ENCODE results near the gene FBXO5.

The FBXO5 gene

DNA sequence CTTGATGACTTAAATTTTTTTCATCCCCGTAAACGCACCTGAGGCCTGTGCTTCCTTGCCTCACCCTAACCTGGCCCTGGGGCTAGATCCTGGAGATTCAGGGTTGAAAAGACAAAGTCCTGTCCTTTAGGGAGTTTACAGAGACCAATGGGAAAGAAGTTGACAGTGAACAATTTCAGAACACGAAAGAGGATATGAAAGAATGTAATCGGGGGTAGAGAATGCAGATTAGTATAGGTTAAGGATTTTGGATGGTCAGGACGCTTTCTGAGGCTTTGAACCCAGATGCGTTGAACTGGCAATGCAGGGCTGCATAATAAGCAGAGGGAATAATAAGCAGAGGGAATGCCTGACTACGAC is 1.7 kb upstream of the FBXO5 start:
- Histone ChIP-seq H3K4me1 (ENCODE audit: low read length) (peaks cover 18% of the 10 kb centered on the region), H3K27ac (ENCODE audit: low read length) (peak overlapping the region; percentile 93), H3K79me2 (ENCODE audit: low read length) (peaks cover 70% of the 10 kb centered on the region), H3K9me3 (ENCODE audit: insufficient read depth, low read length) (no peaks in the 10 kb centered on the region), H3K9ac (ENCODE audit: low read length) (peak overlapping the region; percentile 100), H3K36me3 (replicated peaks; ENCODE audit: low read depth, low read length) (peaks cover 18% of the 10 kb centered on the region), H3K4me3 (ENCODE audit: low read length) (peak overlapping the region; percentile 98), H4K20me1 (ENCODE audit: insufficient read depth, low read length) (peaks cover 42% of the 10 kb centered on the region), H3K27me3 (ENCODE audit: low read depth, low read length) (no peaks in the 10 kb centered on the region), H2AFZ (ENCODE audit: low read depth, low read length) (no peak overlapping the region), H3K4me2 (ENCODE audit: low read length) (peak overlapping the region; percentile 75)
- TF ChIP-seq, protein P1, sequence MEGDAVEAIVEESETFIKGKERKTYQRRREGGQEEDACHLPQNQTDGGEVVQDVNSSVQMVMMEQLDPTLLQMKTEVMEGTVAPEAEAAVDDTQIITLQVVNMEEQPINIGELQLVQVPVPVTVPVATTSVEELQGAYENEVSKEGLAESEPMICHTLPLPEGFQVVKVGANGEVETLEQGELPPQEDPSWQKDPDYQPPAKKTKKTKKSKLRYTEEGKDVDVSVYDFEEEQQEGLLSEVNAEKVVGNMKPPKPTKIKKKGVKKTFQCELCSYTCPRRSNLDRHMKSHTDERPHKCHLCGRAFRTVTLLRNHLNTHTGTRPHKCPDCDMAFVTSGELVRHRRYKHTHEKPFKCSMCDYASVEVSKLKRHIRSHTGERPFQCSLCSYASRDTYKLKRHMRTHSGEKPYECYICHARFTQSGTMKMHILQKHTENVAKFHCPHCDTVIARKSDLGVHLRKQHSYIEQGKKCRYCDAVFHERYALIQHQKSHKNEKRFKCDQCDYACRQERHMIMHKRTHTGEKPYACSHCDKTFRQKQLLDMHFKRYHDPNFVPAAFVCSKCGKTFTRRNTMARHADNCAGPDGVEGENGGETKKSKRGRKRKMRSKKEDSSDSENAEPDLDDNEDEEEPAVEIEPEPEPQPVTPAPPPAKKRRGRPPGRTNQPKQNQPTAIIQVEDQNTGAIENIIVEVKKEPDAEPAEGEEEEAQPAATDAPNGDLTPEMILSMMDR (IDR thresholded peaks at IDR 0.05; ENCODE audit: low read depth, low read length): no peak
- no peak for TF ChIP-seq EZH2phosphoT487 (IDR thresholded peaks at IDR 0.05; ENCODE audit: low read depth)

DNA sequence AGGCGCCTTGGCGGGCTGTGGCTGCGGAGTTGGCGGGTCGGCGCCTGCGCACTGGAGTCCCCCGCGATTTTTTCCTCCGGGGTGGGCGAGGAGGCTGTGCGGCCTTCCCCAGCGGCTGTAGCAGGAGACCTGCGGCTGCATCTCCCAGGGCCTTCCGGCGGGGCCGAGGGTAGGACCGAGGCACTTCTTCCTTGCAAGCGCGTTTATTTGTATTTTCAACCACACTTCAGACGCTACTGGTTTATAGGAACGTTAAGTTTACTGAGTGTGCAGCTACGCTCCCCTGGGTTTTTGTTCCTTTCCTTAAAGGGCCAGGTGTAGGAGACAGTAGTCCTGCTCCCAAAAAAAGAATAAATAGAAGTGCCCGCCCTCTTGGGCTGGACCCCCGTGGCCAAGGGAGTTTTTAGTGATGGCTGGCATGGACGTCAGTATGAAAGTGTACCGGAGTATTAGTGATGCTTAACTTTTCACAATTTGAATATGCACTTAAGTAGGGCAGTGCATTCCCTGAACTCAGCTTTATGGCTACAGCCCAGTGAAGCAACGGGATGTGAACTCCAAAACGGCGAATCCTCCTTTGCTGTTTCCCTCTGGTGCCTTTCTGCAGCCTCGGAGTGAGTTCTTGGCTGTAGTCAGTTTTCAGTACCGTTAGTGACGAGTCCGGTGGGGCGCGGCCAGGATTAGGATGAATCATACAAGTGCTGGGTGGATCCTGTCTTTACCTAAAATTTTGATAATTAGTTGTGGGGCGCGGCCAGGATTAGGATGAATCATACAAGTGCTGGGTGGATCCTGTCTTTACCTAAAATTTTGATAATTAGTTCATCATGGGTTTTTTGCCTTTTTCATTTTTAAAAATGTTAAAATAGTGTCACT is 1.0 kb upstream of the FBXO5 start:
- Histone ChIP-seq H3K4me3 (ENCODE audit: low read length) (peak overlapping the region; percentile 98), H3K36me3 (replicated peaks; ENCODE audit: low read depth, low read length) (peaks cover 24% of the 10 kb centered on the region), H4K20me1 (ENCODE audit: insufficient read depth, low read length) (peaks cover 48% of the 10 kb centered on the region), H3K27ac (ENCODE audit: low read length) (peak overlapping the region; percentile 93), H3K4me2 (ENCODE audit: low read length) (peak overlapping the region; percentile 75), H3K27me3 (ENCODE audit: low read depth, low read length) (no peaks in the 10 kb centered on the region), H3K4me1 (ENCODE audit: low read length) (peaks cover 18% of the 10 kb centered on the region), H3K9me3 (ENCODE audit: insufficient read depth, low read length) (no peaks in the 10 kb centered on the region), H3K9ac (ENCODE audit: low read length) (peak overlapping the region; percentile 100), H3K79me2 (ENCODE audit: low read length) (peaks cover 76% of the 10 kb centered on the region), H2AFZ (ENCODE audit: low read depth, low read length) (no peak overlapping the region)
- no peak for TF ChIP-seq EZH2phosphoT487 (IDR thresholded peaks at IDR 0.05; ENCODE audit: low read depth)
- TF ChIP-seq, protein P1 (IDR thresholded peaks at IDR 0.05; ENCODE audit: low read depth, low read length): no peak

DNA sequence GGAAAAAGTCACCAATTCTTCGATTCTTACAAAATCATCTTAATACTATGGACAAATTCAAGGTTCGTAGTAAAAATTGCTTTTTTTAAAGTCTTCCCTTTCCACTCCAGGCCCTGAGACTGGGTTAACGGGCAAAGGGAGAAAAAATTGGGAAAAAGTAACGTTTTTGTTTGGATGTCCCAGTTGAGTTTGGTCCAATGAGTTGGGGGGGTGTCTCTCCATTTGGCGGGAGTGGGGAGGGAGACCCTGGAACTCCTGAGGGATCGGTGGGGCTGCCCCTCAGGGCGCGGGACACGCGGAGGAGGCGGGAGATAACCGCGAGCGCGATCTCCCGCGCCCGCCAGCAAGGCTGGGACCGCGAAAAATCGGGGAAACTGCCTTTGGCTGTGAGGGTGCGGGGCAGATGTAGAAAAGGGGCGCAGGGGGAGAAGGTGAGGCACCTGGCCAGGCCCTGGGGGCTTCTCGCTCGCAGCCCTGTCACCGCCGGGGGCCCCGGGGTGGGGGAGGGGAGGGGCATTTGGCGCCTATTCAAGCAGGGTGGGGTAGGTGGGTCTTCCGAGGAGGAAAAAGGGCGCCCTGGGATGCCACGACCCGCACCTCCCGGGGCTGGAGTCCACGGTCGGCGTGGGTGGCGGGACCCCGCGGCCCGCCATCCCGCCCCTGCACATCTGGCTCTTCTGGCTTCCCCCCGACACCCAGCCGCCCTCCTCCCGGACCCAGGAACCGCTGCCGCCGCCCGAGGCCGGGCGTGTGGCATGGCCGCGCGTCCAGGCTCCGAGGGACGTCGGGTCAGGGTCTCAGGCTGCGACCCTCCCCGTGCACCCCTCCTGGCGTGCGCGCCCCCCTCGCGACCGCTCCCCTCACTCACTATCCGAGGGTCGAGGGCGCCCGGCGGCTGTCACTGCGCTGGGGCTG is 595 bp downstream of the FBXO5 start:
- Histone ChIP-seq H3K79me2 (ENCODE audit: low read length) (peaks cover 91% of the 10 kb centered on the region), H3K27ac (ENCODE audit: low read length) (peak overlapping the region; percentile 80), H3K9ac (ENCODE audit: low read length) (peak overlapping the region; percentile 89), H3K4me2 (ENCODE audit: low read length) (peak overlapping the region; percentile 87), H4K20me1 (ENCODE audit: insufficient read depth, low read length) (peaks cover 60% of the 10 kb centered on the region), H3K27me3 (ENCODE audit: low read depth, low read length) (no peaks in the 10 kb centered on the region), H3K4me1 (ENCODE audit: low read length) (peaks cover 18% of the 10 kb centered on the region), H2AFZ (ENCODE audit: low read depth, low read length) (no peak overlapping the region), H3K9me3 (ENCODE audit: insufficient read depth, low read length) (no peaks in the 10 kb centered on the region), H3K36me3 (replicated peaks; ENCODE audit: low read depth, low read length) (peaks cover 36% of the 10 kb centered on the region), H3K4me3 (ENCODE audit: low read length) (peak overlapping the region; percentile 99)
- TF ChIP-seq, protein P1 (IDR thresholded peaks at IDR 0.05; ENCODE audit: low read depth, low read length): no peak
- no peak for TF ChIP-seq EZH2phosphoT487 (IDR thresholded peaks at IDR 0.05; ENCODE audit: low read depth)

DNA sequence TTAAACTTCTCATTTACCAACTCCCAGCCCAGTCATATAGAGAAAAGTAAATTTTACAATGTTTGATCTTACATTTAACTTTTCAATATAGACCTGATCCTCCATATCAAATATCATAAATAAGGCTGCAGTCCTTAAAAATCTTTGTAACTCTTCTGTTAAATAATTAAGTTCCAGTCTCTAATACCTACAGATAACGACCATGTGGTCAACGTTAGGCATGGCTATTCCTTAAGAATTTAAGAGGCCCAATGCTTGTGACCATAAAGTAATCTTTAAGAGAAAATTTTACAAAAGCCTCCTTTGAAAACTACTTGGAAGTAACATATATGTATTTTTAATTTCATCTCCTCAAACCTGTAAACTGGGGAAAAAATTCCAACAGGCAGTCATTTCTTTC is 1.6 kb downstream of the FBXO5 start:
- H3K36me3 ChIP-seq (replicated peaks; ENCODE audit: low read depth, low read length): peaks cover 44% of the 10 kb centered on the region
- no peak overlapping the region for H2AFZ ChIP-seq (ENCODE audit: low read depth, low read length)
- H3K9ac ChIP-seq (ENCODE audit: low read length): peak overlapping the region; percentile 89
- peaks cover 92% of the 10 kb centered on the region for H3K79me2 ChIP-seq (ENCODE audit: low read length)
- H3K27me3 ChIP-seq (ENCODE audit: low read depth, low read length): no peaks in the 10 kb centered on the region
- no peak overlapping the region for H3K27ac ChIP-seq (ENCODE audit: low read length)
- TF ChIP-seq, protein P1 (IDR thresholded peaks at IDR 0.05; ENCODE audit: low read depth, low read length): no peak
- peak overlapping the region; percentile 87 for H3K4me2 ChIP-seq (ENCODE audit: low read length)
- peaks cover 63% of the 10 kb centered on the region for H4K20me1 ChIP-seq (ENCODE audit: insufficient read depth, low read length)
- H3K4me3 ChIP-seq (ENCODE audit: low read length): peak overlapping the region; percentile 99
- H3K4me1 ChIP-seq (ENCODE audit: low read length): peaks cover 21% of the 10 kb centered on the region
- H3K9me3 ChIP-seq (ENCODE audit: insufficient read depth, low read length): no peaks in the 10 kb centered on the region

Measured in OCI-LY3 (cell line).